GM19455 (cell line): ENCODE measurements around the gene SUPT5H.

Experiments
- ATAC-seq: cut with Tn5 transposase; IDR thresholded peaks from one replicate; pipeline ENCODE4 v1.9.1; 2021; ENCODE audit not compliant: unreplicated experiment

The SUPT5H gene

DNA sequence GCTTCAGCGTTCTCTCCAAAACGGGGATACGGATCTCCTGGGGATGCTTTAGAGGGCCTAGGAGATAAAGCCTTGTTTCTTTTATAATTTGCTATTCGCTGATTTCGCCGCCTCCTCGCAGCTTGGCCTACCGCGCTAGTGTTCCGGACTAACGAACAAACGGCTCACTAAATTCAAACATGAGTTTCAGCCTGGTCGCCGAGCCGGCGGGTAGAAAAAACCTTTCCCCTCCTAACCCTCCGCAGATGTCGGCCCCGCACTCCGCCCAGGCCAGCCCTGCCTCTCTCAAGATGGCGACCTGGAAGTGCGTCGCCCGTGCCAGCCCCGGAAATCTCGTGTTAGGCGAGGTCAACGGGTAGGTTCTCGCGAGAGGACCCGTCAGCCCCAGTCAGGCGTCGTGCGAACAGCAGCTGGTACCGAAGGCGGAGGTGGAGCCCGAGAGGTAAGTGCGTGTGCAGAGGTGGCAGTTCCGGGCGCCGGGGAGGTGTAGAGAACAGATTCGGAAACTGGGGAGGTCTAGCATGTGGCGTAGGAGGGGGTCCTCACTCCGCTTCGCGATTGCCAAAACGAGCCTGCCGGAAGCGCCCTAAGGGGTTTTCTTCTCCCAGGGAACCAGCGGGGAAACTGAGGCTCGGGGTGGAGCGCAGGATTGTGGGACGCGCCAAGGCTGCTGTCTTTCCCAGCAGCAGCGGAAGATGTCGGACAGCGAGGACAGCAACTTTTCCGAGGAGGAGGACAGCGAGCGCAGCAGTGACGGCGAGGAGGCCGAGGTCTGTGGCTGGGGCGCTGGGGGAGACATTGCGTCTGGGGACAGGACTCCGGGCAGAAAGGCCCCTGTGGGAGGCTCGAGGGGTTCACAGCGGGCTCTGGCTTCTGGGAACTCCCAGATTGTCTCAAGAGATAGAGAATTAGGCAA lies at the start of gene SUPT5H:
TSS of gene SUPT5H (plus strand) at position 387 of the 916 bp plus-strand sequence. CDS start at position 696, 309 bp downstream.
- peak; percentile 85 for ATAC-seq

DNA sequence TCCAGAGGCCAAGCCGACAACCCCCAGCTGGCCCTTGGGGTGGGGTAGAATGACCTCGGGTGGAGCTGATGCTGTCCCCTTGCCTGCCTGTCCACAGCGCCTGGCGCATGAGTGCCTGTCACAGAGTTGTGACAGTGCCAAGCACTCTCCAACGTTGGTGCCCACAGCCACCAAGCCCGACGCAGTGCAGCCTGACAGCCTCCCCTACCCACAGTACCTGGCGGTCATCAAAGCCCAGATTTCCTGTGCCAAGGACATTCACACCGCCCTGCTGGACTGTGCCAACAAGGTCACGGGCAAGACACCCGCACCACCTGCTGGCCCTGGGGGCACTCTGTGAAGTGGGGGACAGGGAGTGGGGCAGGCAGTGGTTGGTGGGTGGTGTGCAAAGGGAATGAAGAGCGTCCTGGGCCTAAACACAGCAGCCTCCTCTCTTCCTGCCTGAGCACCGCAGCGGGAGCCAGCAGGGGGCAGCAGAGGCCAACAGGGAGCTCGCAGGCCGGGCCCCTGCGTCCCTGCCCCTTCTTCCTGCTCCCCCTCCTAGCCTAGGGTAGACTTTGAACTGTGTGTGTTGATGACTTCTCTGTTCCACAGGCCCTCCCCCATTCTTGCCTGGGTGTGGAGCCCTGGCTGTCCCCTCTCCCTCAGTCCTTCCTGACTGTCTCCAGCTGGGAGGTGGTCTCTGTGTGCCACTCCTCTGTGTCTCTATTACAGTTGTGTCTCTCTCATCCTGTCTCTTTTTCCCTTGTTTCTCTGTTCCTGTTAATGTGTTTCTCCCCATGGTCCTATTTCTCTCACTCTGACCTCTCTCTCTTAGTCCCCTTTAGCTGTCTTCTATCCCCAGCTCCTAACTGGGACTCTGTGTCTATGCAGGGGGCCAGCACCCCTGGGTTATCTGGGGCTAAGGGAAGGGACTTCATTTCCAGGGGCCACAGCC lies 47.8 kb upstream of the SUPT5H start:
- ATAC-seq: no peak

DNA sequence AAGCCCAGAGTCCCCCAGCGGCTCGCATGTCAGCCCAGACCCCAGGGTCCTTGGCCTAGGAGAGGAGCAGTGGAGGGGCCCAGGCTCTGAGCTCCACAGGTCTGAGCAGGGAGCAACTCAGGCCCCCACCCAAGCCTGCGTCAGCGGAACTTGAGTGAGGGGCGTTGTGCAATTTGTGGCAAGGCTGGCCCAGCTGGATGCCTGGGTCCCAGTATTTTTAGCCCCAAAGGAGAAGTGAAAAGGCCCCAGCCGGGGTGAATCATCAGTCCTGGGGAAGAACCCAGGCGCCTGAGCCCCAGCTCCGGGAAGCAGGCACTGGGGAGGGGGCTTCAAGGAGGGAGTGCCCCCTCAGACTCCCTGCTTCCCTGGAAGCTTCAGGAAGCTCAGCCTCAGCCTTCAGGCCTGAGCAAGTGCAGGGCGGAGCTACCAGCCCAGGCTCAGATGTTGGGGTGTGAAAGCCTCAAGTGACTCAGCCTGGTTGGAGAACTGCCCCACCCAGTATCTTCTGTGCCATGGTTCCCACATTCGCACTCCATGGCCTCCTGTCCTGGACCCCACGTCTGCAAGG lies 47.0 kb upstream of the SUPT5H start:
- ATAC-seq: no peak

DNA sequence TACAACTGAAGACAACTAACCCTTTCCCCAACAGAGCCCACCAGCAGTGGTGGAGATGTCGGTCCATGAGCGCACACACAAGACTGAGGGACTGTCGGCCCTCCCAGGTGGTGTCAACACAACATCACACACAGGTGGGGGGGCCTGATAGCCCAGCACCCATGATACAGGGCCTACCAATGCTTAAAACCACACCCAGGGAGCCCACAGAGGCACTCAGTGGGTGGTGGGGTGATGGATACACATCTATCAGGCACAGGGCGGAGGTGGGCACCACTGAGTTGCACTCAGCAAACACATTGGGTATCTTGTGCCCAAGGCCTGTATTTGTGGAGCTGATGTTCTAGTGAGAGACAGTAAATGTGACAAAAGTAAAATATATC lies 45.7 kb upstream of the SUPT5H start:
- no peak for ATAC-seq

DNA sequence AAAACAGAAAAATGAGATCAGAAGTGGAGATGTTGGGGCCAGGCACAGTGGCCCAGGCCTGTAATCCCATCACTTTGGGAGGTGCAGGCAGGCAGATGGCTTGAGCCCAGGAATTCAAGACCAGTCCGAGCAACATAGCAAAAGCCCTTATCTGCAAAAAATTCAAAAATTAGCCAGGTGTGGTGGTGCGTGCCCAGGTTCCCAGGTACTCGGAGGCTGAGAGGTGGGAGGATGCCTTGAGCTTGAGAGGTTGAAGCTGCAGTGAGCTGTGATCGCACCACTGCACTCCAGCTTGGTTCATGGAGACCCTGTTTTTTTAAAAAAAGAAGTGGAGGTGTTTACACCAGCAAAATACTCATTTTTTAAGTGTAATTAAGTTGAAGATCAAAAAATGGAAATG lies 45.3 kb upstream of the SUPT5H start:
- ATAC-seq: no peak

DNA sequence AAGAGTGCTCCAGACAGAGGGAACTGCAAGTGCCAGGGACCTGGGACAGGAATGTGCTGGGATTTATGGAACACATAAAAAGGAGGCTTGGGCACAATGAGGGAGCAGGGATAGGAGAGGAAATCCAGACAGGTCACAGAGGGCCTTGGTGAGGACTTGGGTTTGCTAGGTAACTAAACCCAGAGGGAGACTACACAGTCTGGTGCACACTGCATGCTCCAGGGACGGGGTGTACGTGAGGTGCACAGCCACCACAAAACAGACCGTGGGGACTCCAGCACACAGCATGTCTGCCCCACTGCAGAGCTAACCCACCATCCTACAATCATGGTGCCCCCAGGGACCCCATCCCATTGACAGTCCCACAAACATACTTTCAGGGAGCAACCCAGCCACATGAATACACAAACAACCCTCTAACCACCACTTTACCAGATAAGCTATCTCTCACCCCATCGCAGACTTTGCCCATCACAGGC lies 44.3 kb upstream of the SUPT5H start:
- no peak for ATAC-seq

DNA sequence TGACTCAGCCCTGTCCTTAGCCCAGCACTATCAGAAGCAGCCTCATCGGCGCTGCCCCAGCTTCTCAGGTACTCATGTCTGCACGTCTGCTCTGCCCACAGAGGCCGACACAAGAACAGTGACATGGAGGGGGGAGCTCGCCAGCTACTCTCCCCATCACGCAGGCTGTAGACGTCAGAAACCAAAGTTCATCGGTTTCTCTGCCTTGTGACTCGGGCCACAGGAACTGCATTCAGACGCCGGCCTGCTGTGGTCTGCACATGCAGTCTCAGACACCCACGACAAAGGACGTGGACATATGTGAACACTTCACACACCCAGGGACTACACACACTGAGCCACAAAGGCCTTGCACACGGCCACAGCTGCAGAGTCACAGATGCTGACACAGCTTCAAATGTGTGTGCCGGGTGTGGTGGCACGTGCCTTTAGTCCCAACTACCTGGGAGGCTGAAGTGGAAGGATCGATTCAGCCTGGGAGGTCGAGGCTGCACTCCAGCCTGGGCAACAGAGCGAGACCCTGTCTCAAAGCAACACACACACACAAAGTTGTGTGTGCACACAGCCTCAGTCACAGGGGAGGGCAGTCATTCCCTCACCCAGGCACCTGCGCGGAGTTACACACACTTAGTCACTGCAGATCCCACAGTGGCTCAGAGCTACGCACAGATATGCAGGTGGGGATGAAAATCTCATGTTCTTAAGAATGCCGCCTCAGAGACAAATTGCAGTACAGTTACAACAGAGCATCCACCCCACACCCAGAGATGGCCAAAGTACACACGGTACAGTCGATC lies 43.6 kb upstream of the SUPT5H start:
- ATAC-seq: no peak

DNA sequence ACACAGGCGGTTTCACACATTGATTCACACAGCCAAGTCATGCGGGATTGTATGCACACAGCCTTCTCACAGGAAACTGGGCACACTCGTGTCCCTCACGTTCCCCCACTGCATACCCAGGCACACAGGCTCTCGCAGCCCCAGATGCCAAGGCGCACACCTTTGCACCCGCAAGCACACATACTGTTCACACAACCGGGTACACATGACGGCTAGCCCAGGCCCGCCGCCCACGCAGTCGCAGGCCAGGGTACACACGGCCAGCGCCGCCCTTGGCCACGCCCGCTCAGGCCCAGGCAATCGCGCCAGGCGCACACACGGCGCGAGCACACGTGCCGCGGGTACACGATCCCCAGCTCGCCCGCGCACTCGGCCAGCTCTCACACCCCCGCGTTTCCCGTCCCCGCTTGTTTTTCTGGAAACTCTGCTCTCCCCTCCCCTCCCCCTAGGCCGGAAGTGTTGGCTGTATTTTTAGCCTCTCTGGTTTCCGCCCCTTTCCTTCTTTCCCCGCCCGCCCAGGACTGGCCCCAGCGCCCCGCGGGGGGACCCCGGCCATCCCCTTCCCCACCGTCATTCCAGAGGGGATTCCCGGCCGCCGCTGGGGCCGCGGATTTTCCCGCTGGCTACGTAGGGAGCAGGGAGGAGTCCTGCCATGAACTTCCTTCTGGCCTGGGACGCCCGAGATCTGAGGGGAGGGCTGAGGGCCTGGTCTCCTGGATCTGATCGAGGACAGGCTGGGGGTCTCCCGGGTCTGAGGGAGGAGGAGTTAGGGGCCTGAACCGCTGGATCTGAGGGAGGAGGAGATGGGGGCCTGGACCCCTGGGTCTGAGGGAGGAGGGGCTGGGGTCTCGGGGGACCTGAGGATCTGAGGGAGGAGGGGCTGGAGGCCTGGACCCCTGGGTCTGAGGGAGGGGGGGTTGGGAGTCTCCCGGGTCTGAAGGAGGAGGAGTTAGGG lies 42.8 kb upstream of the SUPT5H start:
- no peak for ATAC-seq

DNA sequence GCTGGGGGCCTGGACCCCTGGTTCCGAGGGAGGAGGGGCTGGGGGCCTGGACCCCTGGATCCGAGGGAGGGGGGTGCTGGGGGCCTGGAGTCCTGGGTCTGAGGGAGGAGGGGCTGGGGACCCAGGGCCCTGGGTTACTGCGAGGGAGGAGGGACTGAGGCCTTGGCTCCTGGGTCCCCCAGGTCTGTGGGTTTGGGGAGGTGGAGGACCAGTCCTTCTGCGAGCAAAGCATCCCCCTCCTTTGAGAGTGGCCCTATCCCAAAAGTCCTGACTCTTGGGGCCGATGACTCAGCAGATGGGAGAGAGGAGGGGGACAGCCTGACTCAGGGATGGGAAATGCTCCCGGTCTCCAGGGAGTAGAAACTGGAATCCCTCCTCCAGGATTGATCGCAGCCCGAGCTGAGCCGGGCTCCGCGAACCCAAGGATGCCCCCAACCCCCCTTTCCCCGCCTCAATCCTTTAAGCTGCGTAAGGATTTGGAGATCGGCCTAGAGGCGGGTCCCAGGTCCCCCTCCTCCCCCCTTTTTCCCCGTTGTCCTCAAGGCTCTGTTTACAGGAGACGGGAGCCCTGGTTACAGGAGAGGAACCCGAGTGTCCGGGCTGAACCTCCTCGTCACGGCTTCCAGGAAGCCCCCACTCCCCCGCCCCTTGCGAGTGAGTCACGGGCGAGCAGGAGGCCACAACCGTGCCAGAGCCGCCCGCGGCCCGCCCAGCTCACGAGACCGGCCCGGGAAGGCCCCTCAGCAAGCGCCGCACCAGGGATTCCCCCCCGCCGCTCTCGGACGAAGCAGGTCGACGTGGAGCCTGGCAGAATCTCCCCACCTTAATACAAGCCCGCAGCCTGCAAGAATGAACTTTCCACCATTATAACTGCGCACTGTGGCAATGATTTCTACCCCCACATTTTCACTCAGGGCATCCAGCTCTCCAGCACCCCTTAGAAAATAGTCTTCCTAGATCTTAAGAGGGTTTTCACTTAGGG lies 41.8 kb upstream of the SUPT5H start:
- no peak for ATAC-seq

DNA sequence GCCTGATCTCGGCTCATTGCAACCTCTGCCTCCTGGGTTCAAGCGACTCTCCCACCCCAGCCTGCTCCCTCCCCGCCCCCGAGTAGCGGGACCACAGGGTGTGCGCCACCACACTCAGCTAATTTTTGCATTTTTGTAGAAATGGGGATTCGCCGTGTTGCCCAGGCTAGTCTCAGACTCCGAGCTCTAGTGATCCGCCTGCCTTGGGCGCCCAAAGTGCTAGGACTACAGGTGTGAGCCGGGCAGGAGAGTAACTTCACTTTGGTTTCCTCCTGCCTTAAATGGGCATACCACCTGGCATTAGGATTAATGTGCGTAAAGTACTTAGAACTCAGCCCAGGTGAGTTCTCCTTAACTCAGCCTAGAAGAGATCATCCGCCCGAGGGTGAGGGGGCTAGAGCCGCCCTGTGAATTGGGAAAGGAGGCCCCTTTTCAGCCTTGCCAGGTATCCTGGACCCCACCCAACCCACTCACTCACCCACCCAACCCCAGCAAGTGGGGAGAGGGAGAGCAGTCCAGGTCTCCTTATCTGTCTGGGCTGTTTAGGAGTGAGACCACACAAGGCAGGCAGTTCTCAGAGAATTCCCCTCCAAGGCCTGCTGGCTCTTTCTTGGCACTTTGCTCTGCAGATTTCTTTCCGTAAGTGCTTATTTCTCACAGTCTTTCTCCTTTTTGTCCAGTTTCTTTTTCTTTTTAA lies 40.0 kb upstream of the SUPT5H start:
- ATAC-seq: no peak

DNA sequence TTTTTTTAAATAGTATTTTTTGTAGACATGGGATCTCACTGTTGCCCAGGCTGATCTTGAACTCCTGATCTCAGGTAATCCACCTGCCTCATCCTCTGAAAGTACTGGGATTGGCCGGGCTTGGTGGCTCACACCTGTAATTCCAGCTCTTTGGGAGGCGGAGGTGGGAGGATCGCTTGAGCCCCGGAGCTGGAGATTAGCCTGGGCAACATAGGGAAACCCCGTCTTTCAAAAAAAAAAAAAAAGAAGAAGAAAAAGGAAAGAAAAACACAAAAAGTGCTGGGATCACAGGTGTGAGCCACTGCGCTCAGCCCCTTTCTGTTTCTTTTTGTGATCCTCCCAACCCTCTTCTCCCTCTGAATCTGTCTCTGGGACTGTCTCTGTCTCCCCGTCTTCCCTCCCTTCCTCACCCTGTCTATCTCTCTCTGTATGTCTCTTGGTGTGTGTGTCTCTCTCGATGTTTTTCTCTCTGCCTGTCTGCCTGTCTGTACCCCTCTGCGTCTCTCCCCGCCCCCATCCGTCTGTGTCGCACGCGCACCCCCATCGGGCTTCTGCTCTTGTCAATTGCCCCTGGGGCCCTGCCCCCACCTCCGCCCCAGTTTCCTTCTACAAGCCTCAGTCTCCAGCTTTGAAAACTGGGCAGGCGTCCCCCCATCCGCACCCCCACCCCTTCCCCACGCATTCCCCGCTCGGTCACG lies 39.3 kb upstream of the SUPT5H start:
- ATAC-seq: no peak

DNA sequence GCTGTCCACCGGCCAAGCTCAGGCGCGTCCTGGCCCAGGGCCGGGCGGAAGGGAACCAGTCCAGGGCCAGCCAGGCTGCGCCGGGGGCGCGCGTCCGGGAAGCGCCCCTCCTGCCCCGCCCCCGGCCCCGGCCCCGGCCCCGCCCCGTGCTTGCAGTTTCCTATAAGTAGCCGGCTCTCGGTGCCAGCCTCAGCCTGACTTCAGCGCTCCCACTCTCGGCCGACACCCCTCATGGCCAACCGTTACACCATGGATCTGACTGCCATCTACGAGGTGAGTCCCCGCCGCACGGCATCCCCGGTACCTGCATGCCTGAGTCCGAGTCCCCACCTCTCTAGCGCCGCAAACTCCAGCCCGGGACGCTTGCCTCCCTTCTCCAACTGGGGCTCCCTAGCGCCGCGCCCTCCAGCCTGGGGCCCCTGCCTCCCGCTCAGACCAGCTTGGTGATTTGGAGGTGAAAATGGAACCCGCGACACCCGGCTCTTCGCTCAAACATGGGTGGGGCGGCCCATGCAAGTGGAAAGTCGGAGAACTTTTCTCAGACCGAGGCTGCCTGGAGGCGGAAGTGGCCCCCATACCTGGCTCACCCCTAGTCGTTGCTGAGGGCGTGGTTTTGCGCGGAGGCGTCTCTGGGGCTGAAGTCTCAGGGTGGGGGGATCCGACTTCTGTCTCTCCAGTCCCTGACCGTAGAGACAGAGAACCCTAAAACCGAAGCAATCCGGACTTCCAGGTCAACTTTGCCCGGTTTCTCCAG lies 38.5 kb upstream of the SUPT5H start, which contains the start of gene ZFP36:
TSS of gene ZFP36 (plus strand) at position 192 of the 754 bp plus-strand sequence. CDS start at position 250, 58 bp downstream.
- no peak for ATAC-seq

DNA sequence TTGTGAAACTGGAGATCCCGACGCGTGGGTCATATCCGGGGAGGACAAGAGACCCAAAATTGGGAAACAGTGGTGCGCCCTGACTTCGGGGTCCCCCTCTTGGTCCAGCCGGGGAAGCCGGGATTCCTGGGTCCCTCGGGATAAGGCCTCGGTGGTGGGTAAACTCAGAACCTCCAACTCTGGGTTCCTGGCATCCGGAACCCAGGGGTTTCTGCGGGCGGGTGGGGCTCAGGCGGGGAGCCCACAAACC lies 38.0 kb upstream of the SUPT5H start:
- ATAC-seq: no peak

DNA sequence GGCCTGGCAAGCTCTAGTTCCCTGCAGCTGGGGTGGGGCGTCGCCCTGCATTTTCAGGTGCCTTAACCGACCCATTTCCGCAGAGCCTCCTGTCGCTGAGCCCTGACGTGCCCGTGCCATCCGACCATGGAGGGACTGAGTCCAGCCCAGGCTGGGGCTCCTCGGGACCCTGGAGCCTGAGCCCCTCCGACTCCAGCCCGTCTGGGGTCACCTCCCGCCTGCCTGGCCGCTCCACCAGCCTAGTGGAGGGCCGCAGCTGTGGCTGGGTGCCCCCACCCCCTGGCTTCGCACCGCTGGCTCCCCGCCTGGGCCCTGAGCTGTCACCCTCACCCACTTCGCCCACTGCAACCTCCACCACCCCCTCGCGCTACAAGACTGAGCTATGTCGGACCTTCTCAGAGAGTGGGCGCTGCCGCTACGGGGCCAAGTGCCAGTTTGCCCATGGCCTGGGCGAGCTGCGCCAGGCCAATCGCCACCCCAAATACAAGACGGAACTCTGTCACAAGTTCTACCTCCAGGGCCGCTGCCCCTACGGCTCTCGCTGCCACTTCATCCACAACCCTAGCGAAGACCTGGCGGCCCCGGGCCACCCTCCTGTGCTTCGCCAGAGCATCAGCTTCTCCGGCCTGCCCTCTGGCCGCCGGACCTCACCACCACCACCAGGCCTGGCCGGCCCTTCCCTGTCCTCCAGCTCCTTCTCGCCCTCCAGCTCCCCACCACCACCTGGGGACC lies 37.6 kb upstream of the SUPT5H start:
- no peak for ATAC-seq

DNA sequence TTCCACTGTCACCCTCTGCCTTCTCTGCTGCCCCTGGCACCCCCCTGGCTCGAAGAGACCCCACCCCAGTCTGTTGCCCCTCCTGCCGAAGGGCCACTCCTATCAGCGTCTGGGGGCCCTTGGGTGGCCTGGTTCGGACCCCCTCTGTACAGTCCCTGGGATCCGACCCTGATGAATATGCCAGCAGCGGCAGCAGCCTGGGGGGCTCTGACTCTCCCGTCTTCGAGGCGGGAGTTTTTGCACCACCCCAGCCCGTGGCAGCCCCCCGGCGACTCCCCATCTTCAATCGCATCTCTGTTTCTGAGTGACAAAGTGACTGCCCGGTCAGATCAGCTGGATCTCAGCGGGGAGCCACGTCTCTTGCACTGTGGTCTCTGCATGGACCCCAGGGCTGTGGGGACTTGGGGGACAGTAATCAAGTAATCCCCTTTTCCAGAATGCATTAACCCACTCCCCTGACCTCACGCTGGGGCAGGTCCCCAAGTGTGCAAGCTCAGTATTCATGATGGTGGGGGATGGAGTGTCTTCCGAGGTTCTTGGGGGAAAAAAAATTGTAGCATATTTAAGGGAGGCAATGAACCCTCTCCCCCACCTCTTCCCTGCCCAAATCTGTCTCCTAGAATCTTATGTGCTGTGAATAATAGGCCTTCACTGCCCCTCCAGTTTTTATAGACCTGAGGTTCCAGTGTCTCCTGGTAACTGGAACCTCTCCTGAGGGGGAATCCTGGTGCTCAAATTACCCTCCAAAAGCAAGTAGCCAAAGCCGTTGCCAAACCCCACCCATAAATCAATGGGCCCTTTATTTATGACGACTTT lies 36.8 kb upstream of the SUPT5H start:
- no peak for ATAC-seq
